DND-41 (cell line): ENCODE data around the gene MZT2B.
A peak's percentile ranks its signal among the peaks of the same experiment; 100 is the strongest.

Experiments used
- ATAC-seq: fragments of 200-7000 bp; cut with Tn5 transposase; 3 replicates; pipeline ENCODE4 v1.9.1; 2021; ENCODE audit warnings: low read depth; ENCODE audit not compliant: insufficient read depth
- DNase-seq: peaks from one replicate; pipeline ENCODE4 v3.0.0-alpha.2; 2020
- H2AFZ ChIP-seq: 2 replicates; pipeline ENCODE4 v1.6.0; 2012; ENCODE audit warnings: low read depth, low read length
- H3K27ac ChIP-seq: 2 replicates; pipeline ENCODE4 v1.5.1; 2012; ENCODE audit warnings: low read length, inconsistent platforms
- H3K27me3 ChIP-seq: fragments of 200-600 bp; sonication (generic); 2 replicates; pipeline ENCODE4 v1.6.0; 2012; ENCODE audit warnings: low read length, mild to moderate bottlenecking, inconsistent platforms; ENCODE audit not compliant: insufficient read depth, poor library complexity
- H3K36me3 ChIP-seq: 2 replicates; pipeline ENCODE4 v1.5.1; 2012; ENCODE audit warnings: low read length, inconsistent platforms; ENCODE audit not compliant: insufficient read depth
- H3K4me1 ChIP-seq: 2 replicates; pipeline ENCODE4 v1.5.1; 2012; ENCODE audit warnings: mild to moderate bottlenecking, low read length; ENCODE audit not compliant: insufficient read depth
- H3K4me2 ChIP-seq: 2 replicates; pipeline ENCODE4 v1.6.0; 2012; ENCODE audit warnings: mild to moderate bottlenecking, moderate library complexity, low read length, inconsistent platforms; ENCODE audit not compliant: insufficient read depth
- H3K4me3 ChIP-seq, 2 experiments: fragments of 200-600 bp in 1 of 2; shearing (Covaris generic) in 1 of 2; 2 replicates each; pipeline ENCODE4 v1.5.1; 2012 to 2016; ENCODE audit warnings: inconsistent platforms in 2 of 2, low read length in 2 of 2, mild to moderate bottlenecking in 2 of 2, low read depth in 1 of 2, moderate library complexity in 1 of 2
- H3K79me2 ChIP-seq: 2 replicates; pipeline ENCODE4 v1.6.0; 2012; ENCODE audit warnings: low read length, inconsistent platforms; ENCODE audit not compliant: insufficient read depth
- H3K9ac ChIP-seq: 2 replicates; pipeline ENCODE4 v1.6.0; 2012; ENCODE audit warnings: low read depth, mild to moderate bottlenecking, inconsistent platforms, low read length, moderate library complexity
- H3K9me3 ChIP-seq: 2 replicates; pipeline ENCODE4 v1.5.1; 2012; ENCODE audit warnings: low read length, moderate library complexity, mild to moderate bottlenecking, inconsistent platforms; ENCODE audit not compliant: insufficient read depth, severe bottlenecking
- H4K20me1 ChIP-seq: 2 replicates; pipeline ENCODE4 v1.6.0; 2012; ENCODE audit warnings: low read length; ENCODE audit not compliant: insufficient read depth
- CTCF ChIP-seq: IDR thresholded peaks from 2 replicates; pipeline ENCODE4 v1.5.1; 2012; ENCODE audit warnings: borderline replicate concordance, low read length, moderate library complexity, mild to moderate bottlenecking; ENCODE audit not compliant: poor library complexity, severe bottlenecking; ENCODE audit errors: extremely low read depth
- EZH2 ChIP-seq: IDR thresholded peaks from 3 replicates; pipeline ENCODE4 v1.6.1; 2012; ENCODE audit warnings: borderline replicate concordance, low read depth, mild to moderate bottlenecking, moderate library complexity, low read length, inconsistent platforms; ENCODE audit not compliant: severe bottlenecking

Gene MZT2B

GRCh38 chr2:130183512-130184373 is 1.7 kb downstream of the MZT2B start:
- Histone ChIP-seq H3K9ac (peak overlapping the region; percentile 87), H3K79me2 (peaks cover 76% of the 10 kb centered on the region), H3K27ac (peak overlapping the region; percentile 79)

GRCh38 chr2:130185436-130185835 is 3.4 kb downstream of the MZT2B start:
- Histone ChIP-seq H3K79me2 (peaks cover 59% of the 10 kb centered on the region), H3K9me3 (no peaks in the 10 kb centered on the region), H3K4me1 (peaks cover 21% of the 10 kb centered on the region)

More at GRCh38 chr2:130183512-130184373, 1.7 kb downstream of the MZT2B start:
- no peak overlapping the region for H2AFZ ChIP-seq
- H3K4me3 ChIP-seq = peak overlapping the region; percentile 36 to 94; a peak in 3 of 4 replicates
- H3K4me2 ChIP-seq = peak overlapping the region; percentile 89
- H3K4me1 ChIP-seq = peaks cover 38% of the 10 kb centered on the region
- DNase-seq = no peak
- H3K36me3 ChIP-seq = peaks cover 49% of the 10 kb centered on the region
- TF ChIP-seq EZH2 = no peak
- TF ChIP-seq CTCF = no peak
- no peaks in the 10 kb centered on the region for H3K27me3 ChIP-seq
- ATAC-seq = no peak
- H3K9me3 ChIP-seq = no peaks in the 10 kb centered on the region
- H4K20me1 ChIP-seq = peaks cover 49% of the 10 kb centered on the region

GRCh38 chr2:130185896-130186295 is 3.8 kb downstream of the MZT2B start:
- no peak overlapping the region for H3K4me3 ChIP-seq
- H3K9me3 ChIP-seq = no peaks in the 10 kb centered on the region
- H3K36me3 ChIP-seq = peaks cover 51% of the 10 kb centered on the region
- TF ChIP-seq CTCF = no peak
- no peak for TF ChIP-seq EZH2
- H4K20me1 ChIP-seq = peaks cover 47% of the 10 kb centered on the region
- no peak overlapping the region for H3K27ac ChIP-seq
- no peaks in the 10 kb centered on the region for H3K27me3 ChIP-seq
- peaks cover 54% of the 10 kb centered on the region for H3K79me2 ChIP-seq
- no peak for ATAC-seq
- peaks cover 18% of the 10 kb centered on the region for H3K4me1 ChIP-seq
- no peak overlapping the region for H3K4me2 ChIP-seq
- no peak overlapping the region for H3K9ac ChIP-seq
- no peak for DNase-seq
- H2AFZ ChIP-seq = no peak overlapping the region

More at GRCh38 chr2:130185436-130185835, 3.4 kb downstream of the MZT2B start:
- ATAC-seq (no peak), DNase-seq (no peak)
- H3K27ac ChIP-seq = no peak overlapping the region
- no peak overlapping the region for H2AFZ ChIP-seq
- no peaks in the 10 kb centered on the region for H3K27me3 ChIP-seq
- peaks cover 51% of the 10 kb centered on the region for H3K36me3 ChIP-seq
- H4K20me1 ChIP-seq = peaks cover 48% of the 10 kb centered on the region
- no peak overlapping the region for H3K4me2 ChIP-seq
- no peak overlapping the region for H3K4me3 ChIP-seq
- TF ChIP-seq EZH2 (no peak), CTCF (no peak)
- H3K9ac ChIP-seq = no peak overlapping the region
